GDM1 (cell line): ENCODE data around the gene XPO5.
"Not testable (repeated sequence)": the region's sequence is repeated elsewhere in the genome, so short reads cannot be mapped to it uniquely, and the experiment has no call there.

Experiments used
- DNase-seq: peaks from one replicate; lab custom pipeline; 2025; lab: John Stamatoyannopoulos, UW

XPO5 gene

GRCh38 chr6:43584892-43585570, 9.2 kb upstream of the XPO5 start:
- DNase-seq: no peak

GRCh38 chr6:43582911-43583310, 7.1 kb upstream of the XPO5 start:
- no peak for DNase-seq

- DNase-seq: no peak
Measured at GRCh38 chr6:43579171-43579570, 3.3 kb upstream of the XPO5 start.

- no peak for DNase-seq
Measured at GRCh38 chr6:43578748-43579147, 2.9 kb upstream of the XPO5 start.

GRCh38 chr6:43575105-43575771, 600 bp downstream of the XPO5 start:
- no peak for DNase-seq

- DNase-seq: no peak
Measured at GRCh38 chr6:43572015-43572414, 3.8 kb downstream of the XPO5 start.

- no peak for DNase-seq
Measured at GRCh38 chr6:43570876-43571441, 4.9 kb downstream of the XPO5 start.

GRCh38 chr6:43559328-43559727, 16.5 kb downstream of the XPO5 start:
- DNase-seq: no peak

GRCh38 chr6:43557620-43558019, 18.2 kb downstream of the XPO5 start:
- DNase-seq: not testable (repeated sequence)

GRCh38 chr6:43547222-43547621, 28.6 kb downstream of the XPO5 start:
- no peak for DNase-seq

- DNase-seq: no peak
Measured at GRCh38 chr6:43544461-43544860, 31.4 kb downstream of the XPO5 start.

- DNase-seq: no peak
Measured at GRCh38 chr6:43541774-43542471, 33.9 kb downstream of the XPO5 start.

- no peak for DNase-seq
Measured at GRCh38 chr6:43540507-43540906, 35.3 kb downstream of the XPO5 start.

GRCh38 chr6:43539409-43539808, 36.4 kb downstream of the XPO5 start:
- DNase-seq: not testable (repeated sequence)

- DNase-seq: not testable (repeated sequence)
Measured at GRCh38 chr6:43538986-43539385, 36.9 kb downstream of the XPO5 start.

- DNase-seq: no peak
Measured at GRCh38 chr6:43532201-43532600, 43.6 kb downstream of the XPO5 start.

GRCh38 chr6:43524483-43524961, 51.3 kb downstream of the XPO5 start:
- DNase-seq: no peak

GRCh38 chr6:43523284-43523683, 52.6 kb downstream of the XPO5 start:
- no peak for DNase-seq

GRCh38 chr6:43522547-43523261, 53.1 kb downstream of the XPO5 start:
- DNase-seq: no peak

- no peak for DNase-seq
Measured at GRCh38 chr6:43521836-43522235, 54.0 kb downstream of the XPO5 start.

GRCh38 chr6:43520097-43520496, 55.7 kb downstream of the XPO5 start:
- no peak for DNase-seq
